GM19025 (cell line): ENCODE measurements around the gene PSMD14.

Source experiments
- ATAC-seq: cut with Tn5 transposase; IDR thresholded peaks from one replicate; pipeline ENCODE4 v1.9.1; 2021; ENCODE audit warnings: mild to moderate bottlenecking, low read depth, moderate library complexity; ENCODE audit not compliant: unreplicated experiment

The PSMD14 gene

GRCh38 chr2:161417438-161418274 is 109.4 kb downstream of the PSMD14 start:
- no peak for ATAC-seq

DNA sequence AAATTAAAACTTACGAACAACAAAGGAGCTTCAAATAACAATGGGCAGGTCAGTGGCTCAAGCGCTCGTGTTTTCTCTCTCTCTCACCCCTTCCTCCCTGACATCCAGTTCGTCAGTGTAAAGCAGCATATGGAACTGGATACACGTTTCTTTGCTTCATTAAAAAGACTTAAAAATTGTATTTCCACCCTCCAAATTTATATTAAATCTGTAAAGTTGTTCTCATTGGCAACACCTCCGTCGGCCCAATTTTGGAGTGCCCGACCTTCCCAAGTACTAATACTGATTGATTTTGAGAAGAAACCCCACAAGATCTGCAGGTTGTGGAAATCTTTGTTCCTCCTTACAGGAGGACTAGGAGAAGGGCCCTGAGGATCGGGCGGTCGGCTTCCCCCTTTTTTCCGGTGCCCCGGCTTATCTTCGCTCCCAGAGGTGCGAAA is 110.1 kb downstream of the PSMD14 start:
- ATAC-seq, result no peak

GRCh38 chr2:161418715-161419637 is 110.8 kb downstream of the PSMD14 start:
- ATAC-seq, result no peak

DNA sequence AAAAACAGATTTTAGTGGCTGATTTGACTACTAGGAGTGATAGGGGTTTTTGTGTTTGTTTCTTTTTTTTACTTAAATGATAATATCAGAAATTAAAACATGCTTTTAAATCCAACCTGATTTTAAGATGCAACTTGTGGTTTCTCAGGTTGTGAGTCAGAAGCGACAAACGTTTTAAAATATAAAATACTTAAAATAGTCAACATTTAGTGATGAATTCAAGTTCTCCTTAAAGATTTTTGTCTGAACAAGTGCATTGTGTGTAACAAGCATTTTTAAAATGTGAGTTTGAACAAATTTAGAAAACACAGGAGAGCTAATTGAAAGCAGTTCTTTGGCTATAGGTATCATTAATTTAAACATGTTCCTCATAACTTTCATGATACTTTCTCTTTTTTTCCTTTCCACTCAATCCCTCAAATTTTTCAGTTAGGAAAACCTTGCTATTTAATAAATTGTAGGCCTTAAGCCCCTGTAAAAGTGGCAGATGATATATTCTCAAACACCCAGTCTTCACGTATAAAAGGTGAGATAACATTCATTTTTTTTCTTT is 111.5 kb downstream of the PSMD14 start:
- no peak for ATAC-seq

DNA sequence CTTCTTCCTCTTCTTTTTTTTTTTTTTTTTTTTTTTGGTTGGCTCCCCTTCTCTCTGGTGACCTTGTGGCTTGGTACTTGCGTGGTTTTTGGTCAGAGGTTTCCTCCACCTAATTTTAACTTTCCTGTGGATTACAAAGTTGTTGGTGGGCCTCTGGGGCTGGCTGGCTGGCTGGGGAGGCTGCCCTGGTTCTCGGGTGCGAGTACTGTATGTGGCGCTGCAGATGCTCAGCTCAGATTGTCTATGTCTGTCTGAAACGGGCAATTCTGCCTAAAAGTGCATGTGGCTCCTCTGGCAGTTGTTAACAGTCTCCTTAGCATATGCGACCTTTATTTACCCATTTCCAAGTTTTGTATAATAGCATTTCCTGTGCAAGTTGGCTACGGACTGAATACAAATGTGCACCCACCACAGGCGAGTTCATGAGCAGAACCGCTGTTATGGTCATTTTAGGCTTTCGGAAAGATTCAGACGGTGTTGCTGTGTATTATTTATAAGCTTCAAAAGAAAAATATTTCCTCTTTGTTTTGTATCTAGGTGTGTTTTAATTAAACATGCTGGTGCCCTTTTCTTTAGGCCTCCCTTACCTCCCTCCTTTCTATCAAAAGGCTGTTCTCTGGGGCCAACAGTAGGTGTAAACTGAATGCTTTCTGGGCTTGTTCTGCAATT is 112.3 kb downstream of the PSMD14 start:
- ATAC-seq, result no peak

DNA sequence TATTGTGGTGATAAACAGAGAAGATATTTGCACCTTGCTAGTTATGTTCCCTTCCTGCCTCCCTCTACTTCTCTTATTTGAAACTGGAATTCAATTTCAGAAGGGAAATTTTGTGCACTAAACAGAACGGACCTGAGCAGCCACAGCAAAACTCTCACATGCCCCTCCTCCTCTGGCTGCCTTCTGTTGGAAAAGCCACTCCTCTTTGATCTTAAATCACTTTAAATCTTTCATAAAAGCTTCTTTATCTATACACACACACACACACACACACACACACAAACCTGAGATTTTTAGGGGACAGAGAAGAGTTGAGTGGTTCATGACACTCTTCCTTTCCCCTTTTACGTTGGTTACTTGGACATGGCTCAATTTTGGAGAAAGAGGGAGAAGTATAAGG is 113.5 kb downstream of the PSMD14 start:
- ATAC-seq, result no peak

- no peak for ATAC-seq
These were observed 114.7 kb downstream of the PSMD14 start for GRCh38 chr2:161422816-161423403.

GRCh38 chr2:161423421-161424393 is 115.5 kb downstream of the PSMD14 start:
- ATAC-seq, result no peak

DNA sequence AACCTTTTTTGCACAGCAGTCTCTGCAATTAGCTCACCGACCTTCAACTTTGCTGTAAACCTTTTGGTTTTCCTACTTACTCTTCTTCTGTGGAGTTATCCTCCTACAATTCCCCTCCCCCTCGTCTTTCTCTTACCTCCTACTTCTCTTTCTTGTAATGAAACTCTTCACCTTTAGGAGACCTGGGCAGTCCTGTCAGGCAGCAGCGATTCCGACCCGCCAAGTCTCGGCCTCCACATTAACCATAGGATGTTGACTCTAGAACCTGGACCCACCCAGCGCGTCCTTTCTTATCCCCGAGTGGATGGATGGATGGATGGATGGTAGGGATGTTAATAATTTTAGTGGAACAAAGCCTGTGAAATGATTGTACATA is 116.2 kb downstream of the PSMD14 start:
- no peak for ATAC-seq

DNA sequence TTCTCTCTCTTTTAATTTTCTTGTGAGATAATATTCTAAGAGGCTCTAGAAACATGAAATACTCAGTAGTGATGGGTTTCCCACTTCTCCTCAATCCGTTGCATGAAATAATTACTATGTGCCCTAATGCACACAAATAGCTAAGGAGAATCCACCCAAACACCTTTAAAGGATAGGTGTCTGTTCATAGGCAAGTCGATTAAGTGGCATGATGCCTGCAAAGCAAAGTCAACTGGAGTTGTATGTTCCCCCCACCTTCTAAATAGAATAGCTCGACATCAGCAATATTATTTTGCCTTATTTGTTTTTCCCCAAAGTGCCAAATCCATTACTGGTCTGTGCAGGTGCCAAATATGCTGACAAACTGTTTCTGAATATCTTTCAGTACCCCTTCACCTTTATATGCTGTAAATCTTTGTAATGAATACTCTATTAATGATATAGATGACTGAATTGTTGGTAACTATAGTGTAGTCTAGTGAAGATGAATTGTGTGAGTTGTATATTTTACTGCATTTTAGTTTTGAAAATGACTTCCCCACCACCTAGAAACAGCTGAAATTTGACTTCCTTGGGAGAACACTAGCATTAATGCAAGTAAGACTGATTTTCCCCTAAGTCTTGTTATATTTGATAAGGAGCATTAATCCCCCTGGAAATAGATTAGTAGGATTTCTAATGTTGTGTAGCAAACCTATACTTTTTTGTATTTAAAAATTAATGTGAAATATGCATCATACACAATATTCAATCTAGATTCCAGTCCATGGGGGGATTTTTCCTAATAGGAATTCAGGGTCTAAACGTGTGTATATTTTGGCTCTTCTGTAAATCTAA is 116.9 kb downstream of the PSMD14 start:
- ATAC-seq, result no peak

DNA sequence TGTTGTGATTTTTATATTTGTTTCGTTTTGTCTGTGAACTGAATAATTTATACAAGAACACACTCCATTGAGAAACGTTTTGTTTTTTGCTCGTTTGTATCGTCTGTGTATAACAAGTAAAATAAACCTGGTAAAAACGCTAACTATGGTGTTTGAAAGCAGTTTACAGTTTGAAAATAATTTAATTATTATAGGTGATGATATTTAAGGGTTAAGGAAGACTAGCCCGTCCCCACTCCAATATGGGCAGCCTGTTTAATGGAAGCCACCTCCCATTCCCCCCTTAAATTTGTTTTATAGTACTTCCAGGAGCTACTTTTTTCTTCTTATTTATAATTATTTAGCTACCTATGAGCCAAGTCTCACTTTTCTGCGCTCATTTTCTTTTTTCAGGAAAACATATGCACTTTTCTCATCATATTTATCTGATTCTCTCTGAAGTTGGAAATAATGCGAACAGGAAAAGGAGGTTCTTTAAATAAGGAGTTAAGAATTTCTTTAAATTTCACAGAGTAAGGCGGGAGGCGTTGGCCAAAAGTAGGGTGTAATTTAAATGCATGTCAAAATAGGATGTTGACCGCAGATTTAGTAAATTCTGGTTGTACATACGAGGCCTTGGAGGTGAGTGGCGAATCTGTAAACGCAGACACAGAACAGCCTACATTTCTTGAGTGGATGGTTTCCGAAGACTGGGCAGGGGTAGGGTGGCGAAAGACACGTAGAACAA is 117.7 kb downstream of the PSMD14 start:
- no peak for ATAC-seq

- ATAC-seq, result no peak
These were observed 118.3 kb downstream of the PSMD14 start for GRCh38 chr2:161426455-161426921.

- ATAC-seq, result no peak
These were observed 118.9 kb downstream of the PSMD14 start for GRCh38 chr2:161426922-161427663.

- no peak for ATAC-seq
These were observed 119.7 kb downstream of the PSMD14 start for GRCh38 chr2:161427664-161428587.

- ATAC-seq, result no peak
These were observed 122.2 kb downstream of the PSMD14 start for GRCh38 chr2:161430386-161430785.

GRCh38 chr2:161432107-161432506 is 123.9 kb downstream of the PSMD14 start:
- ATAC-seq, result no peak
